H9 (cell line): ENCODE measurements around the gene ITIH2. TPM values are rescaled to one million over a fixed set of nuclear protein-coding genes. Genes with fewer than 3 reads are reported as not detected.

ENCODE experiments used
- DNase-seq: peaks from one replicate; pipeline ENCODE4 v3.0.0-alpha.2; 2017
- H2AFZ ChIP-seq: one replicate; pipeline ENCODE4 v1.6.1; 2013; ENCODE audit warnings: mild to moderate bottlenecking, low read length, control low read depth, moderate library complexity
- H2AK5ac ChIP-seq: 2 replicates; pipeline ENCODE4 v1.6.1; 2013; ENCODE audit warnings: low read length, control low read depth, mixed read lengths; ENCODE audit not compliant: insufficient read length
- H2BK120ac ChIP-seq: one replicate; pipeline ENCODE4 v1.6.1; 2013; ENCODE audit warnings: low read depth, mild to moderate bottlenecking, low read length, control low read depth, inconsistent platforms; ENCODE audit not compliant: poor library complexity, severe bottlenecking
- H2BK12ac ChIP-seq: 2 replicates; pipeline ENCODE4 v1.6.1; 2013; ENCODE audit warnings: low read length, control low read depth, mixed read lengths, low read depth; ENCODE audit not compliant: insufficient read length
- H2BK15ac ChIP-seq: 2 replicates; pipeline ENCODE4 v1.6.1; 2013; ENCODE audit warnings: low read depth, low read length, control low read depth
- H2BK20ac ChIP-seq: one replicate; pipeline ENCODE4 v1.6.1; 2013; ENCODE audit warnings: low read depth, mild to moderate bottlenecking, low read length, control low read depth, inconsistent platforms; ENCODE audit not compliant: poor library complexity, severe bottlenecking
- H2BK5ac ChIP-seq: 2 replicates; pipeline ENCODE4 v1.6.1; 2013; ENCODE audit warnings: low read length, control low read depth, mixed read lengths; ENCODE audit not compliant: insufficient read length
- H3K14ac ChIP-seq: 2 replicates; pipeline ENCODE4 v1.6.1; 2013; ENCODE audit warnings: low read length, control low read depth; ENCODE audit not compliant: insufficient read depth
- H3K18ac ChIP-seq: 2 replicates; pipeline ENCODE4 v1.6.1; 2013; ENCODE audit warnings: low read depth, mild to moderate bottlenecking, mixed read lengths, low read length, control low read depth; ENCODE audit not compliant: insufficient read length
- H3K23ac ChIP-seq: 2 replicates; pipeline ENCODE4 v1.6.1; 2013; ENCODE audit warnings: low read length, control low read depth, mixed read lengths, low read depth; ENCODE audit not compliant: insufficient read length
- H3K23me2 ChIP-seq: 2 replicates; pipeline ENCODE4 v1.6.1; 2013; ENCODE audit warnings: low read depth, mild to moderate bottlenecking, mixed read lengths, low read length, control low read depth; ENCODE audit not compliant: insufficient read length, poor library complexity, severe bottlenecking
- H3K27ac ChIP-seq: 2 replicates; pipeline ENCODE4 v1.5.1; 2013; ENCODE audit warnings: low read length, control low read depth, mixed read lengths, low read depth; ENCODE audit not compliant: insufficient read length
- H3K27me3 ChIP-seq: 2 replicates; pipeline ENCODE4 v1.6.1; 2013; ENCODE audit warnings: low read length, control low read depth, inconsistent platforms; ENCODE audit not compliant: insufficient read depth
- H3K4ac ChIP-seq: 2 replicates; pipeline ENCODE4 v1.6.1; 2013; ENCODE audit warnings: low read depth, mild to moderate bottlenecking, control low read depth, inconsistent platforms, low read length, moderate library complexity
- H3K4me1 ChIP-seq: 2 replicates; pipeline ENCODE4 v1.6.1; 2013; ENCODE audit warnings: low read length, control low read depth, inconsistent platforms; ENCODE audit not compliant: insufficient read depth
- H3K4me2 ChIP-seq: 2 replicates; pipeline ENCODE4 v1.6.1; 2013; ENCODE audit warnings: low read length, control low read depth, mixed read lengths; ENCODE audit not compliant: insufficient read length, insufficient read depth
- H3K56ac ChIP-seq: 2 replicates; pipeline ENCODE4 v1.6.1; 2013; ENCODE audit warnings: low read depth, mild to moderate bottlenecking, mixed read lengths, low read length, control low read depth; ENCODE audit not compliant: insufficient read length
- H3K79me1 ChIP-seq: 2 replicates; pipeline ENCODE4 v1.6.1; 2013; ENCODE audit warnings: low read depth, mild to moderate bottlenecking, moderate library complexity, low read length, control low read depth, inconsistent platforms; ENCODE audit not compliant: insufficient read depth, poor library complexity, severe bottlenecking
- H3K79me2 ChIP-seq: 2 replicates; pipeline ENCODE4 v1.6.1; 2013; ENCODE audit warnings: low read length, control low read depth, inconsistent platforms; ENCODE audit not compliant: insufficient read depth
- H3K9ac ChIP-seq: 2 replicates; pipeline ENCODE4 v1.6.1; 2013; ENCODE audit warnings: low read length, control low read depth, mixed read lengths; ENCODE audit not compliant: insufficient read length; ENCODE audit errors: extremely low read depth
- H3K9me3 ChIP-seq: one replicate; pipeline ENCODE4 v1.6.1; 2013; ENCODE audit warnings: low read depth, low read length, inconsistent platforms; ENCODE audit not compliant: control insufficient read depth
- H3T11ph ChIP-seq: one replicate; pipeline ENCODE4 v1.6.1; 2013; ENCODE audit warnings: mild to moderate bottlenecking, low read length, control low read depth, inconsistent platforms
- H4K20me1 ChIP-seq: one replicate; pipeline ENCODE4 v1.6.1; 2013; ENCODE audit not compliant: control insufficient read depth, insufficient read length, insufficient read depth
- H4K5ac ChIP-seq: 2 replicates; pipeline ENCODE4 v1.6.1; 2013; ENCODE audit warnings: low read depth, mild to moderate bottlenecking, mixed read lengths, low read length, control low read depth; ENCODE audit not compliant: insufficient read length
- H4K8ac ChIP-seq: replicated peaks from 2 replicates; pipeline ENCODE4 v1.6.1; 2013; ENCODE audit warnings: low read length, control low read depth, mixed read lengths, low read depth; ENCODE audit not compliant: insufficient read length
- H4K91ac ChIP-seq: 2 replicates; pipeline ENCODE4 v1.6.1; 2013; ENCODE audit warnings: low read depth, mild to moderate bottlenecking, moderate library complexity, mixed read lengths, low read length, control low read depth; ENCODE audit not compliant: insufficient read length
- H3K27ac Mint-ChIP-seq, 3 experiments: 2 replicates in 2 of 3; 3 replicates in 1 of 3; pipeline ENCODE4 v1.8.0; 2020 to 2021; ENCODE audit warnings: mixed read lengths in 3 of 3, mild to moderate bottlenecking in 1 of 3, moderate library complexity in 1 of 3
- H3K27me3 Mint-ChIP-seq: 2 replicates; pipeline ENCODE4 v1.8.0; 2021; ENCODE audit warnings: low read depth, mild to moderate bottlenecking, moderate library complexity, mixed read lengths
- H3K36me3 Mint-ChIP-seq, 3 experiments: 2 replicates in 2 of 3; 3 replicates in 1 of 3; pipeline ENCODE4 v1.8.0; 2020 to 2021; ENCODE audit warnings: low read depth in 3 of 3, mixed read lengths in 3 of 3; ENCODE audit not compliant: insufficient read depth in 1 of 3
- H3K4me1 Mint-ChIP-seq, 2 experiments: 2 replicates each; pipeline ENCODE4 v1.8.0; 2020; ENCODE audit warnings: mixed read lengths in 2 of 2
- H3K4me3 Mint-ChIP-seq, 2 experiments: 2 replicates in 1 of 2; 3 replicates in 1 of 2; pipeline ENCODE4 v1.8.0; 2020 to 2021; ENCODE audit warnings: mild to moderate bottlenecking in 2 of 2, mixed read lengths in 2 of 2, moderate library complexity in 1 of 2
- H3K9me3 Mint-ChIP-seq, 2 experiments: 2 replicates in 1 of 2; 3 replicates in 1 of 2; pipeline ENCODE4 v1.8.0; 2020; ENCODE audit warnings: mild to moderate bottlenecking in 2 of 2, mixed read lengths in 2 of 2, moderate library complexity in 1 of 2
- CTCF ChIP-seq: fragments of 200-600 bp; sonication (generic); conservative IDR thresholded peaks from 3 replicates; pipeline ENCODE4 v1.8.0; 2021; ENCODE audit warnings: antibody characterized with exemption, mild to moderate bottlenecking
- WGBS: extraction: QIAGEN DNeasy Blood & Tissue Kit; methylation state at CpG from one replicate; pipeline ENCODE4 v1.1.7; 2013; ENCODE audit warnings: missing lambda C conversion rate, low lambda C conversion rate, mixed read lengths; ENCODE audit not compliant: insufficient read length; ENCODE audit errors: extremely low coverage; 5-methylcytosine and 5-hydroxymethylcytosine counted together
- total RNA-seq: library from RNA; stranded (reverse); gene quantifications from 2 replicates; pipeline ENCODE4 v1.2.1, GENCODE V29; 2021

Gene ITIH2
- total RNA-seq, 1 experiment from 2014 or later = not detected

- DNase-seq = no peak
- Histone ChIP-seq H3K4me2 (peak overlapping the region; percentile 94), H3K56ac (no peak overlapping the region), H2BK20ac (no peak overlapping the region), H3K27me3 (no peaks in the 10 kb centered on the region), H3K4me1 (no peaks in the 10 kb centered on the region), H3T11ph (no peak overlapping the region), H3K9me3 (no peaks in the 10 kb centered on the region), H4K20me1 (no peaks in the 10 kb centered on the region), H4K5ac (no peak overlapping the region), H3K4ac (no peak overlapping the region), H4K91ac (no peak overlapping the region), H3K23me2 (peaks cover 5% of the 10 kb centered on the region), H3K18ac (no peak overlapping the region), H2BK15ac (no peak overlapping the region), H3K14ac (no peak overlapping the region), H2AFZ (no peak overlapping the region), H3K79me1 (peaks cover 3% of the 10 kb centered on the region), H3K27ac (no peak overlapping the region), H4K8ac (no peak overlapping the region), H3K23ac (no peak overlapping the region), H2BK5ac (no peak overlapping the region), H2AK5ac (no peak overlapping the region), H3K9ac (peak overlapping the region; percentile 34), H2BK120ac (no peak overlapping the region), H3K79me2 (peaks cover 48% of the 10 kb centered on the region), H2BK12ac (no peak overlapping the region)
- no peak for TF ChIP-seq CTCF
- no peak overlapping the region for H3K4me3 Mint-ChIP-seq
- H3K4me1 Mint-ChIP-seq = peaks cover 13 to 15% of the 10 kb centered on the region in 2 experiments
- H3K27me3 Mint-ChIP-seq = no peaks in the 10 kb centered on the region
- no peaks in the 10 kb centered on the region for H3K9me3 Mint-ChIP-seq
- H3K36me3 Mint-ChIP-seq = peaks cover 4 to 19% (median 14%) of the 10 kb centered on the region in 3 experiments; a peak in 5 of 7 replicates
- 0 out of 7 replicates have a peak overlapping the region, but pooled peaks of 1 of the 3 experiments have one; percentile 27 for H3K27ac Mint-ChIP-seq
- no CpG with 5 or more reads among the region's 3 CpGs for WGBS
Measured at GRCh38 chr10:7789390-7789789, 86.3 kb downstream of the ITIH2 start.
